NCI-H2107 treated with DMSO at 0.1 percent for 48 hours (cell line): ENCODE data around the gene LZIC.
A peak's percentile ranks its signal among the peaks of the same experiment; 100 is the strongest.

Source experiments
- DNase-seq: peaks from one replicate; lab custom pipeline; 2025; ENCODE audit not compliant: unreplicated experiment; lab: John Stamatoyannopoulos, UW

The LZIC gene

DNA sequence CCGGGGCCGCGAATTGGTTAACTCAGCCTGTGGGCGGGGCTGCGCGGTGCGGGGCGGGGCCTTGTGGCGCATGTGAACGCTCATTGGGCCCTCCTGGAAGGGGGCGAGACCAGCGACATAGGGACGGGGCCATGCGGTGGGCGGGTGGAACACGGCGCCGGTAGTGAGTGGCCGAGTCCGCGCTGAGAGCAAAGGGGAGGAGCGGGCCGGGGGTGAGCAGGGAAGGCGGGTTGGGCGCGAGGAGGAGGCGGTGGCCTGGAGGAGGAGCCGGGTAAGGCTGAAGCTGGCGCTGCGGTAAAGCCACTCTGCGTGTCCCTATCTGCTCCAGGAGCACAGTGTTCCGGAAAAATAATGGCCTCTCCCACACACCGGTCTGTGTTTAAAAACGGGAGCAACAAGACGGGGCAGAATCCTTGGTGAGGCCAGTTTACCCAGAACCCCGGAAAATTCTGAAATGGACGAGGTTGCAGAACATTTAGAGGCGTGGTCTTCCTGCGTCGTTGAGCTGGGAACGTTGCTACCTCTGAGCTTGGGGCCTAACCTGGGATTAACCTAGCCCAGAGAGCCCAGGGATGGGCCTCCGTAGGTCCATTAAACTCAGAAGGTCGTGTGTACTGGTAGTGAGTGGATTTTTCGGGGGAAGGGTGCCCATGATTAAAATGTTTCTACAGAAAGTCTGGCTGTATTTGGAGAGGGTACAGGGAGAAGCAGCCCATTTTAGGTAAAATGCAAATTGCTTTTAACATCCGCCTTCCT lies 32.6 kb downstream of the LZIC start:
- DNase-seq = peak; percentile 49

DNA sequence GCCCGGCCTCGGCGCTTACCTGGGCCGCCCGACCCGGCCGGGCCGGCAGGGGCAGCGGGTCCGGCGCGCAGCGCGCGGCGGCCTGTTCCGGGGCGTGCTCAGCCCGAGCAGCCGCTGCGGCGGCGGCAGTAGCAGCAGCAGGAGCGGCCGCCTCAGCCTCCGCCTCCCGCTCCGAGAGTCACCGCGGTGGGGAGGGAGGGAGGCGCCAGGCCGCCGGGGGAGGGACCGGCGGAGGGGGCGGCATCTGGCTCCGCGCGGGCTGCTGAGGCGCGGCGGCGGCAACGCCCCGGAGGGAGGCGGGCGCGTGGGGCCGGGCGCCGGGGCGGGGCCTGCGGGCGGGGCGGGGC lies 33.1 kb downstream of the LZIC start, which contains the start of gene CTNNBIP1:
TSS of gene CTNNBIP1 (minus strand) at position 194 of the 347 bp plus-strand sequence. CDS start 38,205 bp downstream, outside the sequence.
- peak; percentile 49 for DNase-seq

DNA sequence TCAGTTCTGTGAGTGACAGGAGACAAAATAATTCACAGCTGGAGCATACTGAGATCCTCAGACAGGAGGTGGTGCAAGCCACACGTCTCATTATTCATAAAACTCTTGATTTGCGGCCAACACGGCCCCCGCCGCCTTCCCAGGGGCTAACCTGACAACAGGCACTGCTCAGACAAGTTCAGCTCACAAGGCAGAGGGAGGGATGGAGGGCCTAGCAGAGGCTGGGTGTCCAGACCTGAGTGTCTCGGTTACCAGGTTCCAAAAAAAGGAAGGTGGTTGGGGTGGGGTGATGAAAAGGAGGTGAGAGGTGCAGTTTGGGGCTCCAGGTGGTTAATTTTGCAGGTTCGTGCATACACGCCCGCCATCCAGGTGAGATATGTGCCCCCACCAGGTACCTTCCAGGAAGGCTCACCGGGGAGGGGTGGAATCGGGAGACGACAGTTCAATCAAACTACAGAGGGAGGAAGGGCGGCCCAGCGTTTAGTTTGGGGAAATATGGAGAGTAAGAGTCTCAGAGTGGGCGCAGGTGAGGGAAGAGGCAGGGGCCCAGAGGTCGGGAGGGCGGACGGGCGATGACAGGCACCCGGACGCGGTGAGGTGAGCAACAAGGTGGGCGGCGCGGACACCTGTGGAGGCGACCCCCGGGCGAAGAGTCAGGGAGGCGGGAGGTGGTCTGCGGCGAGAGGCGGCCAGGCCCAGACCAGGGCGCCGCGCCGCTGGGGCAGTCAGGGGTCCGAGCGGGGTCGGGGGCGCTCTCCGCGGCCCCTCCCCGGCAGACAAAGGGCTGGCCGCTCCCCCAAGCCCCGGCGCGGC lies 33.8 kb downstream of the LZIC start:
- DNase-seq = no peak

DNA sequence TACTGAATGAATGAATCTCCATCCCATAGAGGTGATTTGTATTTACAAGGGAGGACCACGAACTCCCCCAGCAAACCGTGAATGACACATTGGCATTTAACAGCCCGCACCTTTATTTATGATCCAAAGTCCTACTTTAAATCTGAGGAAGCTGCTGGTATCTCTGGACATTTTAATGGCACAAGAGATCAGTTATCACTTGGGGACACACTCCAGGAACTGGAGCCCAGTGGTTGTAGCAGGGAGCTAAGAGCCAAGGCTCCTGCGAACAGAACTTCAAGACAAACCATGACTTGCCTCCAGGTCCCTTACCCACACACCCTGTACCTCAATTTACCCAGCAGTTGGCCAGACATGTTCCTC lies 34.3 kb downstream of the LZIC start:
- no peak for DNase-seq

DNA sequence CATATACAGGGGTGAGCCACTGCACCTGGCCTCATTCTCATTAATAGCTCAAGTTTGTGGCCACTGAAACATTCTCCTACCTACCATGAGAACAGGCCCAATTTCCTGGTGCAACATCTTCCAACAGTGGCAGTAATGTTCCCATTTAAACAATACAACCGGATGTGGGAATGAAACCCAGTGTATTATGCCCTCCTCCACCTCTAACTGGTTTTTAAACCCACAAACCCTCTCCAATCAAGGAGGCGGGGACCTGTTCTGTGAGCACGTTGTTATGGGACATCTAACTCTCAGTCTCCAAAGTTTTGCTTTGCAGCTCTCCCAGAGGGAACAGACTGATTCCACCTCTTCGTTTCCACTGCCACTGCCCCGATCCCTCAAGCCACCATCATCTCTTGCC lies 35.8 kb downstream of the LZIC start:
- DNase-seq = no peak

DNA sequence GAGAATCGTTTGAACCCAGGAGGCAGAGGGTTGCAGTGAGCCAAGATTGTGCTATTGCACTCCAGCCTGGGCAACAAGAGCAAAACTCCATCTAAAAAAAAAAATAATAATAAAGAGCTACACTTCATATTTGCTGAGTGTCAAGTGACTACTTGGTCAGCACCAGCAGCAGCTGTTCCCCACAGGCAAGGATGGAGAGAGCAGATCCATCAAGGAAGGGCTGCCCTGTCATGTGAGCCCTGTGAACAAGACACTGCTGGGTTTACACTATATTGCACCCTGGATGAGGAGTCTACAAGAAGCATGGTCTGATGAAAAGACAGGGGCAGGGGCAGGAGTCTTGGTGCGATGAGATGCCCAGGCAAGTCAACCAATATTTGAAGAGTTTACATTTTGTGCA lies 36.7 kb downstream of the LZIC start:
- DNase-seq = no peak

DNA sequence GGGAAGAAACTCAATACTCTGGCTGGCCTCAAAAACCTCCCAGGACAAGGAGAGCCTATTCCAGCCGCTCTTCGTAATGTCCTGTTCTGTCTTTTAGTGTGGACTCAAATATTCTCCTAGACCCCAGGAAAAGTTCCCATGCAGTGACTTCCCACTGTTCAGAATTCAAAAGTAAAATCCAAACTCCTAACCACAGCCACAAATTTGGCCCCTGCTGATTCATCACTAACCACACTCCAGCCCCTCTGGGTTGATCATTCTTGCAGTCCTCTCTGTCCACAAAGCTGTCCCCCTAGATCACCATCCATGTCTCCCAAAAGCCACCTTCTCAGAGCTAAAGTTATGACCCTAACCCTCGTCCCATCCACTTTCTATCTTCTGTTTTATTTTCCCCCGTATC lies 38.2 kb downstream of the LZIC start:
- DNase-seq = no peak

DNA sequence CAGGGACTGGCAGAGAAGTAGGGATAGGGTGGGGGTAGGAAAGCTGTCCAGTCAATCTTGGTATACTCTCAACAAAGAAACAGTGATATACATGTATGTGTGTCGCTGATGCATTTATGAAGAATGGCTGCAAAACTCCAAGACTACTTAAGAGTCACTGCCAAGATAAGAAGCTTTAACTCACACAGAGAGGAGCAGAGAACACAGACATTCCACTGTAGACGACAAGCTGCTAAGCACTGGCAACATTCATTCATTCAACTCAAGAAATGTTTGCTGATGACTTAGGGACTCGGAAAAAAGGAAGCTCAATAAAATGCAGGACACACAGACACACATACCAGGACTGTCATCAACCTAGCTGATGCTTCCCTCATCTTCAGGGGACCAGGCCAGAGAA lies 38.6 kb downstream of the LZIC start:
- DNase-seq = no peak

DNA sequence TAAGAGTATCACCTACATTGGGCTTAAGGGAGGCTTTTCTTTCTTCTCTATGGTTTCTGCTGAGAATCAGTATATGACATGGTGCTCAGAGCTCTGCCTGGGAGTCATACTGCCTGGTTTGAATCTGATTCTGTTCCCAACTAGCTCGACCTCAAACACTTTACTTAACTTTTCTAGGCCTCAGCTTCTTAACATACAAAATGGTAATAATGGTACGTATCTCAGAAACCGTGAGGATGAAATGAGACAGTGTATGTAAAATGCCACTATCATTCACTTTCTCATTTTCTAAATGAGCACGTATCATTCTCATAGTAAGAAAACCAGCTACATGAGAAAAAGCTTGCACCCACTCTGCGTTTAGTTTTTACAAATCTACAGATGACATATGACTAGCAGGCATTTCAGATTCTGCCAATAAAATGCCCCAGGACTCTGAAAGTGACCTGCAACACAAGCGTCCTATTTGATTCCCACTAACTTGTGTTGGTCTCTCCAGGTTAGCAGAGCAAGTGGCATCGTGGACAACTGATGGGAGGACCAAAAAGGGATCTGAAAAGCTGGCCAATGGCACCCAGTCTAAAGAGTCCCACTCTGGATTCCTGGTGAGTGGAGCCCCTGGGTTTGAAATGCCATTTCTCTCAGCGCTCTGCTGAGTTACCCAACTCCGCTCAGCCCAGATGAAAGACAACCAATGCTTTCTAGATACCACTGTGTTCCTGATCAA lies 39.2 kb downstream of the LZIC start:
- no peak for DNase-seq

DNA sequence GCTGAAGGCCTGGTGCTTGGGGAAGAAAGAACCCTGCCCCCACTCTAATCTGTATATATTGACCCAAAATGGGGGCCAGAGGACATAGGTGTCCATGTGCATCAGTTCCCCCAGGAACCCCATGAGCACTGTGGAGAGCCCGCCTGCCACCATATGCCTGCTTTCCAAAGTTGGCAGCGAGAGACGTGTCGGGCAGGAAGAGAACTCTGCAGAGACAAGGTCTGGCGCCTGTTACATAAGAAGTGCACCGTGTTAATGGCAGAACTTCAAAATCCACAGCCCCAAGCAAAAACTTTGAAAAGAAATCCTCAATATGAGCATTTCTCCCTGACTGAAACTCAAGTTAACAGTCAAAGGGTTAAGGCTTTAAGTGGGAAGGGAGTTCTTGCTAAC lies 41.1 kb downstream of the LZIC start:
- no peak for DNase-seq

DNA sequence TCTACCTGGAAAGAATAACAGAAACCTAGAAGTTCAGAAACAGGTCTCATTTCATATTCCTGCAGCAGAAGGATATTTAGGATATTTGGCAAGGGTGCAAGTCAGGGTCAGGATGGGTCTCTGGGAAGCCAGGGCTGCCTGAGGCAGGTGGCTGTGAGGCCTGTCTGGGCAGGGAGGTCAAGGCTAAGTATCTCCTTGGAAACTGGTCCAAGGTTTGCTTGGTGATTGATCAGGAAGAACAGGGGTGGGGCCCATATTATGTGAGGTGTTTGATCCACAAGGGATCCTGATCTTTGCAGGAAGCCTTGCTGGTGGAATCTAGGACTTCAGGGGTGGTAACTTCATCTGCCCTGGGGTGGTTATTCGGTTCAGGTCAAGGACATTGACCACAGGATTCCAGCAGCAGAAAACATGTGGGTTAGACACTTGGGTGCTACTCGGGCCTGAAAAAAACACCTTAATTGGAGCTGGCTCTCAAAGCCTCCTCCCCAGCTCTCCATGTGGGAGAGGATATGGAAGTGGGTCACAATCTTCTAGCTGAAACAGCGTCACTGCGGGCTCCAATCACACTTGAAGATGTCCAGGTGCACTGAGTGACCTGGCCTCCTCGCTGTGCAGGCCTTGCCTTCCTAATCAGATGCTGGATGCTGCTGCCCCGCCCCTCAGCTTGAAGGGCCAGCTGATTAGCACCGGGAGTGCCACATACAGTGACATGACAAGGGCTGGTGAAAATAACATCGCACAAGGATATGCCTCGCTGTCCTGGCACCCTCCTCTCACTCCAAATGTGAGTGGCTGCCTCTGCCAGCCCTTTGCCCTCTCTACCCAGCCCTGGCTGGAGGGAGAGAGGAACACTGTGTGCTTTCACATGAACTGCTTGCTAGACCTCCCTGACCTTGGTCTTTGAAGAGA lies 41.8 kb downstream of the LZIC start:
- no peak for DNase-seq

DNA sequence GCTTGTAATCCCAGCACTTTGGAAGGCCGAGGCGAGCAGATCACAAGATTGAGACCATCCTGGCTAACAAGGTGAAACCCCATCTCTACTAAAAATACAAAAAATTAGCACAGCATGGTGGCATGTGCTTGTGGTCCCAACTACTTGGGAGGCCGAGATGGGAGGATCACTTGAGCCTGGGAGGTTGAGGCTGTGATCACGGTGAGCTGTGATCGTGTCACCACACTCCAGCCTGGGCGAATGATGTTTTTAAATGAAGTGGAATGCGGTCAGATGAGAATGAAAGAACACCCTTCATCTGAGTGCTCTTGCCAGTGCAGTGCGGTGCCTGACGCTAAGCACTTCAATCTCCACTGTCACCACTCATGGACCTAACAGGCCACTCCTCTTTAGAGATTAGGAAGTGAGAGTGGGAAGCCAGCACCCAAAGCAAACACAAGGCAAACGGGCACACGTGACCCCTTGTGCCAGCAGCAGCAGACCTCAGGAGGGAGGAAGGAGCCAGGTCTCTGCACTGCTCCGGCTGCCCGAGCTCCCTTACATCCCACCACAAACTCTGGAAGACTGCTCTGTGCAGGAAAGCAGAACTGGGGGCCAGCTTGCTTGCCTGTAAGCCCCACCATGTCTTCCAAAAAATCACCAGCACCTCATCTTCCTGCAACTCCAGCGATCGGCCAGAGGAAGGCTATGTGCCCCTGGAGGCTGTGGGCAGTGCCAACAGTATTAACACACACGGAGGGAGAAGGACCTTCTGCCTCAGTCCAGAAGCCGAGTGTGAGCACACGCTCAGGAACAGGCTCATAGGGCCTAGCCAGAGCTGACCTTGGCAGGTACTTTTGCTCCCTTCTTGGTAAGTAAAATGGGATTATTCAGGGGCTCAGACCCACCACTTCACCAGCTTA lies 42.8 kb downstream of the LZIC start:
- DNase-seq = peak; percentile 36

DNA sequence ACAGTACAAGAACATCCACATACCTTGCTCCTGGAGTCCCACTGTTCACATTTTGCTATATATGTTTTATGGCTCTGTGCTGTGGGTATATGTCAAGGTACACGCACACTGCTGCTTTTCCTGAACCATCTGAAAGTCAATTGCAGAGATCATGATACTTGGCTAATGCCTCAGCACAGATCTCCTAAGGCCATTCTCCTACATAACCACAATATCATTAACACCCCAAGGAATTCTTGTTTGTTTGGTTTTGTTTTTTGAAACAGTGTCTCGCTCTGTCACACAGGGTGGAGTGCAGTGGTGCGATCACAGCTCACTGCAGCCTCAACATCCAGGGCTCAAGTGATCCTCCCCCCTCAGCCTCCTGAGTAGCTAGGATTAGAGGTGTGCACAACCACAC lies 49.1 kb downstream of the LZIC start:
- DNase-seq = no peak

DNA sequence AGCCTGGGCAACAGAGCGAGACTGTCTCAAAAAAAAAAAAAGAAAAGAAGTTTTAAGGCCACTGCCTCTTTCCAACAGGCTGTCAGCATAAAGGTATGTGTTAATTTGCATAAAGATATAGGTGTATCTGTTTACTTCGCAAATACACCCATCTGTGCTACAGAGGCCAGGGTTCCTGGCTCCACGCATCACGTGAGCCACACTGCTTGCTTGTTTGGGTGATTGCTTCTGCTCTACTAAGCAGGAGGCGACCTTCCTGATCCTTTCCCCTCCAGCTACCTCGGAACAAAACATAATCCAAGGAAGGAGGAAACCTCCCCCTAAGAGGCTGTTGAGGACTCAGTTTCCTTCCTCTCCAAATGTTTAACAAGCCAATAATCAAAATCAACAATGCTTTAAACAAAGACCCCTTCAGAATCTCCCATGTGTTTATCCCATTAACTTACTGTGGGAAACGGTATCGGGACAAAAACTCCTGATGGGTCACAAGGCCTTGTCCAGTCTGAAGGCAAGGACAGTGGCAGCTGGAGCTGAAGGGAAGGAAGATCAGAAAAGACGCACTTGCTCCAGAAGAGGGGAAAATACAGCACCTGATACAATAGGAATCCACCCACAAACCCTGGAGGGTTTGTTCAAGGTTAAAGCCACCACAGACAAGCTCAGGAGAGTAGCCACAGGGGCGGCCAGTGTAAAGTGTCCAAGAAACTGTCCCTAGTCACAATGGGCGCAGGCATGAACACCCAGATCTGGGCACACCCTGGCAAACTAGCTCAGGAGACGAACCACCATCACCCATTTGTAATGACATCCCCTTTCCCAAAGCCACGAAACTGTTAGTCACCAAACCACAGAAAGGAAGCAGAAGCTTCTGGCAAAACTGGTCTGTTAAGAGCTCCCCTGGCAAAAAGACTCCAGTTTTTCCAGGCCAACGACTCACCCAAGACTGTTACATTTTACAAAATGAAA lies 50.3 kb downstream of the LZIC start:
- no peak for DNase-seq

DNA sequence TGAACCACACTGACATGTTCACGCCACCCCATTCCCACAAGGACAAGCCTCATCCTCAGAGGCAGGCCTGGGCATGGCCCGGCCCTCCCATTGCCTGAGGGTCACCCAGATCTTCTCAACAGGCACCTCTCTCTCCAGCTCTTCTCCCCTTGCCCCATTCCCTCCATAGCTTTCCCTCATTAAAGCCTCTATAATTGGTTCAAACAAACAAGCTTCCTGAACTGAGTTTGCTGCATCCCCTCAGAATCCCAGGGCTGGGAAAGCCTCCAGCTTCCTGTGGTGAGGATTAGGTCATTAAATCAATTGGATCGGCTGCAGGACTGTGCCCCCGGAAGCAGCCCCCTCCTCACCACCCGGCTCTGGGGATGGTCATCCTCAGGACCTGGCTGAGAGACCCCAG lies 52.0 kb downstream of the LZIC start:
- DNase-seq = no peak

DNA sequence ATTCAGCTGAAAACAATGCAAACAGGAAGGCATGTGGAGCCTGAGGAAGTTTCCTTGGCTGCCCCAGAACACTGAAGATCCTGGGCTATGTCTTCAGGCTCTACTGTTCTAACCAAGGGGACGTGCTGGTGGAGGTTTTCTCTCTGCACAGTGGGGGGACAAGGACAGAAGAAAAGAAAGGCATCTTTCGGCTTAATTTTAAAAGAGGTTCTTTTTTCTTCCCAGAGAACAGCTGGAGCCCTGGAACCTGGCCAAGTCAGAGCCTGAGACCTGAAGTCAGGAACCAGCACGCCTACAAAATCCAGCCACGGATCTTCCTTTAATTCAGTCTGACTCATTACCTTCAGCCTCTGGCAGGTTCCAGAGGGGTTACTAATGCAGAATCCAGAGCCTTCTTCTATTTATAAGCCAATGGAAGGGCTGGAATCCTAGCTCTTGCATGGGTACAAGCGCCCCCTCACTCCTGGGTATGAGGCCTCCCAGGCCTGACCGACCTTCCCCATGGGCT lies 52.9 kb downstream of the LZIC start:
- DNase-seq = no peak

DNA sequence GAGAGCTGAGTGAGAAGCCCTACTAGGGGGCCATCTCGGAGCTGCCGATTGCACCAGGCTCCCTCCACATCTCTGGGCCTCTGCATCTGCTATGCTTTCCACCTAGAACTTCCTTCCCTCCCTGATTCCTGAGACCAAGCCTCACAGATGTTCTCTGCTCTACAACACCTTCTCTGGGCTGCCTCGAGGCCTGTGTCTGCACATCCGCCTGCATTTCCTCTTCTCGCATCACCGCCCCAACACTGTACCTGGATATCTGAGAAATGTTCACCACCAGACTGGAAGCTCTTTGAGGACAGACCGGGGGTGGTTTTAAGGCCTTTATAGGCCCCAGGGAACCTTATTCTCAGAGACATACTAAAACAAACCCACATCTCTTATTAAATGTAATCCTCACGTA lies 53.8 kb downstream of the LZIC start:
- no peak for DNase-seq

DNA sequence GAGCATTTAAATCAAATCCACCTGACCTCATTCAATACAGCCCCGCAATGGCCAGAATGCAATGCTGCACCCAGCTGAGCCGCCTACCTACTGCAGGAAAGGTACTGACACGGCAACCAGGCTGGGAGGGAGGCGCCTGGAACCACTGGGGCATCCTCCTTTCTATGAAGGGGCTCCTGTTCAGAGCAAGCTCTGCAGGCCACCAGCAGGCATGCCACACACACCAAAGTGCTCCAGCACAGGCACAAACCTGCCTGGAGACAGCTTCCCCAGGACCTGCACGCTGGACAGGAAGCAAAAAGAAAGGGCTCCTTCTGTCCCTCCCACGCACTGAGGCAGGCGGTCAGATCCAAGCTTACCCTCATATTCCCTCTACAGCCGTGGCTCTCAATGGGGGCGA lies 54.3 kb downstream of the LZIC start:
- DNase-seq = no peak

DNA sequence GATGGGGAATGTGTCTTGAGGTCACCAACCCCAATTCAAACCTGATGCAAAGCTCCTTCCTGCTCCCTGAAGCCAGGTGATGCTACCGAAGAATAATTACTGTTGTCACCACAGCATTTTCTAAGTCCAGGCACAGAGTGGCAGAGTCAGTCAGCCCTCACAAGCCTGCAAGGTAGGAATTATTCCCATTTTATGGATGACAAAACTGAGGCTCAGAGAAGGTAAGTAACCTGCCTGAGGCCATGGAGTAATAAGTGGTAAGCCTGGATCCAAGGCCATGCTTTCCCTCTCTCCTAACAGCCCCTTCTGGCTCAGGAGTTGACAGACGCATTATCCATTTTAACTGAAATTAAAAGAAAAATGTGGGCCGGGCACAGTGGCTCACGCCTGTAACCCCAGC lies 56.1 kb downstream of the LZIC start:
- DNase-seq = no peak
